Small intestine (tissue), 16 donors: ENCODE measurements around the gene ENOSF1. TPM values are rescaled to one million over a fixed set of nuclear protein-coding genes. Genes with fewer than 3 reads are reported as not detected.
"Not testable (repeated sequence)": the region's sequence is repeated elsewhere in the genome, so short reads cannot be mapped to it uniquely, and the experiment has no call there.

Experiments
- DNase-seq, 2 donors: peaks; one replicate each; pipeline versions ENCODE4 v3.0.0 to v3.0.0-alpha.2; 2013
- FAIRE-seq: peaks from 2 replicates; lab custom pipeline; 2012; peaks lifted over from hg19 to GRCh38; lab: Jason Lieb, UNC
- H3K27ac ChIP-seq, 3 donors: one replicate each; pipeline ENCODE4 v1.5.1; 2013; ENCODE audit warnings: low read length in 2 of 3, mild to moderate bottlenecking in 2 of 3, control low read depth in 1 of 3, inconsistent platforms in 1 of 3, low read depth in 1 of 3, moderate library complexity in 1 of 3
- H3K27me3 ChIP-seq, 3 donors: one replicate each; pipeline ENCODE4 v1.6.1; 2013; ENCODE audit warnings: low read length in 3 of 3, inconsistent platforms in 1 of 3; ENCODE audit not compliant: control insufficient read depth in 3 of 3, insufficient read depth in 3 of 3
- H3K36me3 ChIP-seq, 3 donors: one replicate each; pipeline ENCODE4 v1.6.1; 2013; ENCODE audit warnings: low read length in 3 of 3, inconsistent platforms in 1 of 3, low read depth in 1 of 3, mild to moderate bottlenecking in 1 of 3, moderate library complexity in 1 of 3; ENCODE audit not compliant: control insufficient read depth in 3 of 3, insufficient read depth in 2 of 3
- H3K4me1 ChIP-seq, 3 donors: one replicate each; pipeline ENCODE4 v1.6.1; 2013; ENCODE audit warnings: low read length in 2 of 3, inconsistent platforms in 1 of 3, low read depth in 1 of 3, mild to moderate bottlenecking in 1 of 3, moderate library complexity in 1 of 3; ENCODE audit not compliant: control insufficient read depth in 3 of 3, insufficient read depth in 2 of 3
- H3K4me3 ChIP-seq, 3 donors: one replicate each; pipeline ENCODE4 v1.5.1; 2013; ENCODE audit warnings: low read length in 3 of 3, control low read depth in 1 of 3, inconsistent platforms in 1 of 3, low read depth in 1 of 3, mild to moderate bottlenecking in 1 of 3, moderate library complexity in 1 of 3
- H3K9me3 ChIP-seq, 2 donors: one replicate each; pipeline ENCODE4 v1.6.1; 2013; ENCODE audit warnings: low read depth in 1 of 2, low read length in 1 of 2; ENCODE audit not compliant: control insufficient read depth in 2 of 2, insufficient read depth in 1 of 2
- WGBS, 3 donors: extraction: QIAGEN DNeasy Blood & Tissue Kit; methylation state at CpG; one replicate each; pipeline ENCODE4 v1.1.7; 2013; 5-methylcytosine and 5-hydroxymethylcytosine counted together
- long read RNA-seq, 10 donors: transcript quantifications; one replicate each; lab custom pipeline, GENCODE V29; 2026
- polyA plus RNA-seq, 4 donors: library from polyadenylated mRNA; stranded (reverse) in 3 of 4; unstranded in 1 of 4; fragments of 200-250 nt in 3 of 4; fragments of 120-200 nt in 1 of 4; gene quantifications; one replicate each; pipeline versions ENCODE4 v1.2.1 to v1.2.3, GENCODE V29; 2013
- donor health status: healthy with polysubstance abuse.
- donor health status: control.
- donor health status: control.
- donor health status: Bipolar disorder and iron deficiency.
- donor health status: healthy.

ENOSF1 gene
- polyA plus RNA-seq = 100 to 1,000 TPM in 1 of 4 donors, 10 to 100 TPM in 3; 35.4 to 327 (median 62.5) TPM
- long read RNA-seq, donor 1 = 0 reads
- long read RNA-seq, donor 2, full-length matches to known transcripts = 10 of 18 reads
- long read RNA-seq, donor 2, partial matches to known transcripts = 8 of 18 reads
- long read RNA-seq, donor 2, other reads (novel, unspliced or antisense) = 0 of 18 reads
- long read RNA-seq, donor 3, transcript ENOSF1-214 (7 exons, 1,096 nt) = major isoform, 10 of 54 reads
- long read RNA-seq, donor 3, partial matches to known transcripts = 32 of 54 reads
- long read RNA-seq, donor 3, other reads (novel, unspliced or antisense) = 0 of 54 reads
- long read RNA-seq, donor 4 = 0 reads
- long read RNA-seq, donor 5, partial matches to known transcripts = 0 of 11 reads
- long read RNA-seq, donor 5, other reads (novel, unspliced or antisense) = 0 of 11 reads
- long read RNA-seq, donor 6, full-length matches to known transcripts = 20 of 58 reads
- long read RNA-seq, donor 6, partial matches to known transcripts = 38 of 58 reads
- long read RNA-seq, donor 6, other reads (novel, unspliced or antisense) = 0 of 58 reads
- long read RNA-seq, donor 7, partial matches to known transcripts = 0 of 5 reads
- long read RNA-seq, donor 7, other reads (novel, unspliced or antisense) = 0 of 5 reads
- long read RNA-seq, donor 8, partial matches to known transcripts = 0 of 1 reads
- long read RNA-seq, donor 8, other reads (novel, unspliced or antisense) = 0 of 1 reads
- long read RNA-seq, donor 9, transcript ENOSF1-214 (7 exons, 1,096 nt) = major isoform, 5 of 12 reads
- long read RNA-seq, donor 9, partial matches to known transcripts = 0 of 12 reads
- long read RNA-seq, donor 9, other reads (novel, unspliced or antisense) = 0 of 12 reads
- long read RNA-seq, donor 10, full-length matches to known transcripts = 12 of 36 reads
- long read RNA-seq, donor 10, partial matches to known transcripts = 24 of 36 reads
- long read RNA-seq, donor 10, other reads (novel, unspliced or antisense) = 0 of 36 reads

DNA sequence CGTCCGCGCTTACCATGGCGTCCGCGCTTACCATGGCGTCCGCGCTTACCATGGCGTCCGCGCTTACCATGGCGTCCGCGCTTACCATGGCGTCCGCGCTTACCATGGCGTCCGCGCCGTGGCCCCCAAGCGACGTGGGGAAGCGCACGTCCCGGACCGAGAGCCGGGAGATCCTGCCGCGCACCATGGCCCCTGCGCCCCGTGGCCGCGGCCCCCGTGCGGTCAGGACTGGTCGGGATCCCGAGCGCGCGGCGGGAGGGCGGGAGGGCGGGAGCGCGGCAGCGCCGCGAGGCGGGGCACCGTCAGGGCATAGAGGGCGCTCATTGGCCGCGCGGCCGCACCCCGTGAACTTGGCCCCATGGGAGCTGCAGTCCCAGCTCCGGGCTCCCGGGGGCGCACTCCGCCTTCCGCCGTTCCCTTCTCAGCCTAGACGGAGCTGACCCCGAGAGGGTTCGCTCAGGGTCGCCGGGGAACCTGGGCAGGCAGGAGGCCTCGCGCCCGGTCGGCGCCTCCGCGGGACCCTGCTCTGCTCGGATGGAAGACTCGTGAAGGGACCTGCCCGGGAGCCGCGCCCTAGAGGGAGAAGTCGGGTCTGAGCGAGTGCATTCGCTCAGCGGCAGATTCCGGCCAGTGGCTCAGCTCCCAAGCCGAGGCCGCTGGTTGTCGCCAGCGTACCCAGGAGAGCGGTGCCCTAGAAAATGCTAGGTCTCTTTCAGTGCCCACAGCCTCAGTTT is at the start of gene ENOSF1:
Gene ENOSF1 (minus strand): TSS at position 230 of the 734 bp plus-strand sequence. CDS start 43 bp downstream, at position 187.
- Histone ChIP-seq H3K9me3 (peaks cover 0 to 5% of the 10 kb centered on the region in 2 donors), H3K4me1 (peaks cover 0 to 20% (median 0%) of the 10 kb centered on the region in 3 donors), H3K36me3 (peaks cover 0 to 18% (median 2%) of the 10 kb centered on the region in 3 donors), H3K27ac (peak within 1 kb of the TSS; percentile 78 to 93 (median 88)), H3K27me3 (no peaks in the 10 kb centered on the region), H3K4me3 (peak within 1 kb of the TSS; percentile 61 to 90 (median 66))
- DNase-seq (peak; percentile 89 to 96), FAIRE-seq (no peak)
- WGBS, 3 donors = 4 to 7% (median 5%) methylated on average over 47 to 91 of the region's 91 CpGs

DNA sequence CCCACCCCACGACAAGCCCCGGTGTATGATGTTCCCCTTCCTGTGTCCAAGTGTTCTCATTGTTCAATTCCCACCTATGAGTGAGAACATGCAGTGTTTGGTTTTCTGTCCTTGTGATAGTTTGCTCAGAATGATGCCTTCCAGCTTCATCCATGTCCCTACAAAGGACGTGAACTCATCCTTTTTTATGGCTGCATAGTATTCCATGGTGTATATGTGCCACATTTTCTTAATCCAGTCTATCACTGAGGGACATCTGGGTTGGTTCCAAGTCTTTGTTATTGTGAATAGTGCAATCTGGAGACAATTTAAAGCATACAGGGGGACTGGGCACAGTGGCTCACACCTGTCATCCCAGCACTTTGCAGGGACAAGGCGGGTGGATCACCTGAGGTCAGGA is 47.4 kb upstream of the ENOSF1 start:
- FAIRE-seq = not testable (repeated sequence)
- WGBS, 3 donors = 94 to 98% (median 98%) methylated on average over 2 to 3 of the region's 4 CpGs

DNA sequence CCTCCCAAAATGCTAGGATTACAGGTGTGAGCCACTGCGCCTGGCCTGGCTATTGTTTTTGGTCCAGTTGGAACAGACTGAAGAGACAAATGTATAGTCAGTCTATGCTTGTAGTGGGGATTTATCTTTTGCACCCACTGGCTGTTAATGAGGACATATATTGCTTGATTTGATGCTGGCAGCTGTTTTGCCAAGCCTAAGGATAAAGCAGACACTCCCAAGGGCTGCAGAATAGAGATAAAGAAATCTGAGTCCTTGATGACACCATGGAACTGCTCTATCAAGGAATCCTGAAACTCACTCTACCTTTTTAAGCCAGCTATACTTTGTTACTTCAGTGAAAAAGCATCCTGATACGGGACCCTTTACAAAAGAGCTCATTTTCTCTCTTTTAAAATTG is 43.1 kb upstream of the ENOSF1 start:
- Histone ChIP-seq H3K36me3 (peaks cover 0 to 13% (median under 1%) of the 10 kb centered on the region in 3 donors), H3K9me3 (no peaks in the 10 kb centered on the region), H3K4me1 (no peaks in the 10 kb centered on the region), H3K27ac (no peak overlapping the region), H3K4me3 (no peak overlapping the region), H3K27me3 (no peaks in the 10 kb centered on the region)
- WGBS, 3 donors = 69 to 75% (median 74%) methylated on average over 2 of the region's 2 CpGs
- no peak for FAIRE-seq
- no peak for DNase-seq

More for the DNA sequence above, 47.4 kb upstream of the ENOSF1 start:
- not testable (repeated sequence) for H3K4me1 ChIP-seq, H3K4me3 ChIP-seq, H3K27ac ChIP-seq, H3K27me3 ChIP-seq, DNase-seq, H3K9me3 ChIP-seq, H3K36me3 ChIP-seq

DNA sequence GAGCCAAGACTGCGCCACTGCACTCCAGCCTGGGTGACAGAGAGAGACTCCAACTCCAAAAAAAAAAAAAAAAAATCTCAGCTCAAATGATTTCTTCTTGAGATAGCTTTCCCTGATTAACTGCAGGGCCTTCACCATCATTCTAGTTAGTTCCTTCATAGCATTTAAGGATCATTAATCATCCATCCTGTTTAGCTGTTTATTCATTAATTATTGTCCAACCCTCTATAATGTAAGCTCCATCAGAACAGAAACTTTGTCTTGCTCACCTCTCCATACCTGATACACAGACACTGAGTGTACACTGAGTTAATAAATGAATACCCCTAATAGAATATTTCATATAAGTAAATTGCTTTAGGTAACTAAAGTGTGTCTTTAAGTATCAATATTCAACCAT is 42.2 kb upstream of the ENOSF1 start:
- DNase-seq (no peak), FAIRE-seq (no peak)
- no peak overlapping the region for H3K27ac ChIP-seq
- no peaks in the 10 kb centered on the region for H3K27me3 ChIP-seq
- peaks cover 0 to 10% (median 4%) of the 10 kb centered on the region in 3 donors for H3K36me3 ChIP-seq
- H3K9me3 ChIP-seq = no peaks in the 10 kb centered on the region
- WGBS, 3 donors = 90 to 100% (median 100%) methylated on average over 1 of the region's 1 CpG
- no peak overlapping the region for H3K4me3 ChIP-seq
- H3K4me1 ChIP-seq = no peaks in the 10 kb centered on the region

GRCh38 chr18:750456-750855 is 38.0 kb upstream of the ENOSF1 start:
- Histone ChIP-seq H3K27me3 (no peaks in the 10 kb centered on the region), H3K4me3 (no peak overlapping the region), H3K36me3 (peaks cover 0 to 19% (median 6%) of the 10 kb centered on the region in 3 donors), H3K4me1 (no peaks in the 10 kb centered on the region), H3K9me3 (no peaks in the 10 kb centered on the region), H3K27ac (no peak overlapping the region)
- FAIRE-seq (no peak), DNase-seq (no peak)
- WGBS, 3 donors = 91 to 100% (median 98%) methylated on average over 1 of the region's 1 CpG

DNA sequence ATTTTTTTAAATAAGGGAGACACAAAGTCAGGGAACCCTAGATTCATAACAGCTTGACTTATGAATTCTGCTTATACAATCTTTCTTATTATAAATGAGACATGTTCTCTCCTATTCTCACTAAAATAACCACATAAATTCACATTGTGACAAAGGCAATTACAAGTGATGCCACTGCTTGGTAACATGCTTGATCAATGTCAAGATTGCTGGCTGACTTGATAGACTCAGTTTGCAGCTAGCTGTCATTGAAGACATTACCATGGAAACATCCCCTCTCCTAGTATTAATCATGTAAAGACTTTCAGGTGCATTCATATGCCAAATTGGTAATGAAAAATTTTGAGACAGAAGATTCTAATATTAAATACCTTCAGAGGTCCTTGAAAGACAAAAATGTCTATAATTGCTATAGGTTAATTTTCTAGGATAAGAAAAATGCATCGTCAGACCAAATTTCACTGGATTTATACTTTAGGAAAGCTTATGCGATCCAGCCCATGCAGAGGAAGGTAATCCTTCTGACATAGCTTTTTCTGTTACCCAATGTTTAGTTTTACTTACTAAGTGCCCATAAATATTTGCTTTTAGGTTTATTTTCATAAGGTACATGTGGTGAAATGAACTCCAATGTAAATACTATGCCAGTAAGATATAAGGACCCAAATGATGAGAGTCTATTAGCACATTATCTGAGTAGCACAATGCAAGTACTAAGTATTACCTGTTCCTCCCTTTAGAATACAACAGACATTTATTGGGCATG is 32.6 kb upstream of the ENOSF1 start:
- WGBS, 3 donors = 72 to 94% (median 94%) methylated on average over 2 of the region's 2 CpGs
- DNase-seq (no peak), FAIRE-seq (no peak)
- no peak overlapping the region for H3K27ac ChIP-seq
- no peaks in the 10 kb centered on the region for H3K27me3 ChIP-seq
- H3K36me3 ChIP-seq = peaks cover 0 to 26% (median 2%) of the 10 kb centered on the region in 3 donors
- H3K4me3 ChIP-seq = no peak overlapping the region
- H3K9me3 ChIP-seq = no peaks in the 10 kb centered on the region
- H3K4me1 ChIP-seq = no peaks in the 10 kb centered on the region

DNA sequence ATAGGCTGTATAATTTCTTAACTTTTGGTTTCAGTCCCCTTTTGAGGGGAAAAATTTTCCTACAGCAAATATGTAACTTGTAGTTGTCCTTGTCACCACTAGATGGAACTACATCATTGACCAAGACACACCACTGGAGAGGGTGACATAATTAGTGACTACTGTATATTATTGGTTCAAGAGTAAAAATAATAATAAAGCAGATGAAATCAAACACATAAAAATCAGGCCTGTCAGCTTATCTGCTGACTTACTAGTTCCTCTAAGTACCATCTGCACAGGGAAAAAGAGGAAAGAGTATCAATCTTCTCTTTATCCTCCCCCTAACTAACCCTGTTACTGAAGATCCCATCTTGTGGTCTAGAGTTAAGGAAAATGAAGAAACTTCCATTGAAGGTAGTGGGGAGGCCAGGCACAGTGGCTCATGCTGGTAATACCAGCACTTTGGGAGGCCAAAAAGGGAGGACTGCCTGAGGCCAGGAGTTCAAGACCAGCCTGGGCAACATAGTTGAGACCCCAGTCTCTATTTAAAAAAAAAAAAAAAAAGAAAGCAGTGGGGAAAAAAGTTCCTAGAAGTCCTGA is 29.6 kb upstream of the ENOSF1 start:
- FAIRE-seq (peak; percentile 64), DNase-seq (peak; percentile 45 to 53)
- no peaks in the 10 kb centered on the region for H3K27me3 ChIP-seq
- H3K36me3 ChIP-seq = peaks cover 0 to 31% (median 0%) of the 10 kb centered on the region in 3 donors
- H3K4me1 ChIP-seq = no peaks in the 10 kb centered on the region
- no peak overlapping the region for H3K27ac ChIP-seq
- H3K9me3 ChIP-seq = no peaks in the 10 kb centered on the region
- no peak overlapping the region for H3K4me3 ChIP-seq
